ENCODE results near the gene EIF3L. TPM values are rescaled to one million over a fixed set of nuclear protein-coding genes. Genes with fewer than 3 reads are reported as not detected.

Gene EIF3L
- total RNA-seq, 4 donors from 2014 or later: 89.4 to 292 (median 217) TPM

GRCh38 chr22:37855462-37855861, 6.2 kb downstream of the EIF3L start:
- in situ Hi-C loops (cut with MboI; ENCODE audit: low pct_ligation_motif_present in 1 of 4, low pct_unique_long_range_greater_than_20kb in 1 of 4, low sequenced_read_pairs in 3 of 4) (no loop called here), intact Hi-C loops (cut with DNase I; ENCODE audit: low total_unique reads) (no loop called here)
- WGBS, 2 donors (ENCODE audit: low coverage in 1 of 2): 83 to 90% methylated on average over 2 of the region's 2 CpGs
- H3K9me3 ChIP-seq: no peaks in the 10 kb centered on the region
- H3K4me3 ChIP-seq: no peak overlapping the region
- no peak for DNase-seq
- peaks cover 0 to 64% (median 29%) of the 10 kb centered on the region in 4 donors for H3K36me3 ChIP-seq
- peaks cover under 1 to 14% (median 3%) of the 10 kb centered on the region in 4 donors for H3K4me1 ChIP-seq
- peak overlapping the region in 1 of 4 donors; percentile 18 for H3K27ac ChIP-seq
- no peaks in the 10 kb centered on the region for H3K27me3 ChIP-seq
- TF ChIP-seq EP300 (IDR thresholded peaks at IDR 0.05; ENCODE audit: low read depth): no peak

GRCh38 chr22:37860796-37861421, 11.7 kb downstream of the EIF3L start:
- intact Hi-C loops (cut with DNase I; ENCODE audit: low total_unique reads) (no loop called here), in situ Hi-C loops (cut with MboI; ENCODE audit: low pct_ligation_motif_present in 1 of 4, low pct_unique_long_range_greater_than_20kb in 1 of 4, low sequenced_read_pairs in 3 of 4) (loop anchor here in 3 of 4 donors (5.0 to 10.0 kb wide), 3 partner anchors 44 to 49 kb away; no protein-coding TSS in a partner anchor)
- WGBS, 2 donors (ENCODE audit: low coverage in 1 of 2): 76% methylated on average over 7 of the region's 7 CpGs; no CpG with 5 or more reads in 1 of the 2 donors
- Histone ChIP-seq H3K27ac (no peak overlapping the region), H3K27me3 (no peaks in the 10 kb centered on the region), H3K9me3 (no peaks in the 10 kb centered on the region), H3K36me3 (peaks cover 0 to 75% (median 35%) of the 10 kb centered on the region in 4 donors), H3K4me1 (peaks cover 0 to 11% (median 4%) of the 10 kb centered on the region in 4 donors), H3K4me3 (no peak overlapping the region)
- DNase-seq: no peak
- TF ChIP-seq EP300 (IDR thresholded peaks at IDR 0.05; ENCODE audit: low read depth): no peak
- TF ChIP-seq, protein P1, sequence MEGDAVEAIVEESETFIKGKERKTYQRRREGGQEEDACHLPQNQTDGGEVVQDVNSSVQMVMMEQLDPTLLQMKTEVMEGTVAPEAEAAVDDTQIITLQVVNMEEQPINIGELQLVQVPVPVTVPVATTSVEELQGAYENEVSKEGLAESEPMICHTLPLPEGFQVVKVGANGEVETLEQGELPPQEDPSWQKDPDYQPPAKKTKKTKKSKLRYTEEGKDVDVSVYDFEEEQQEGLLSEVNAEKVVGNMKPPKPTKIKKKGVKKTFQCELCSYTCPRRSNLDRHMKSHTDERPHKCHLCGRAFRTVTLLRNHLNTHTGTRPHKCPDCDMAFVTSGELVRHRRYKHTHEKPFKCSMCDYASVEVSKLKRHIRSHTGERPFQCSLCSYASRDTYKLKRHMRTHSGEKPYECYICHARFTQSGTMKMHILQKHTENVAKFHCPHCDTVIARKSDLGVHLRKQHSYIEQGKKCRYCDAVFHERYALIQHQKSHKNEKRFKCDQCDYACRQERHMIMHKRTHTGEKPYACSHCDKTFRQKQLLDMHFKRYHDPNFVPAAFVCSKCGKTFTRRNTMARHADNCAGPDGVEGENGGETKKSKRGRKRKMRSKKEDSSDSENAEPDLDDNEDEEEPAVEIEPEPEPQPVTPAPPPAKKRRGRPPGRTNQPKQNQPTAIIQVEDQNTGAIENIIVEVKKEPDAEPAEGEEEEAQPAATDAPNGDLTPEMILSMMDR (IDR thresholded peaks at IDR 0.05): no peak
- no peak for TF ChIP-seq POLR2A (IDR thresholded peaks at IDR 0.05)
- no peak for TF ChIP-seq POLR2AphosphoS5 (IDR thresholded peaks at IDR 0.05)

DNA sequence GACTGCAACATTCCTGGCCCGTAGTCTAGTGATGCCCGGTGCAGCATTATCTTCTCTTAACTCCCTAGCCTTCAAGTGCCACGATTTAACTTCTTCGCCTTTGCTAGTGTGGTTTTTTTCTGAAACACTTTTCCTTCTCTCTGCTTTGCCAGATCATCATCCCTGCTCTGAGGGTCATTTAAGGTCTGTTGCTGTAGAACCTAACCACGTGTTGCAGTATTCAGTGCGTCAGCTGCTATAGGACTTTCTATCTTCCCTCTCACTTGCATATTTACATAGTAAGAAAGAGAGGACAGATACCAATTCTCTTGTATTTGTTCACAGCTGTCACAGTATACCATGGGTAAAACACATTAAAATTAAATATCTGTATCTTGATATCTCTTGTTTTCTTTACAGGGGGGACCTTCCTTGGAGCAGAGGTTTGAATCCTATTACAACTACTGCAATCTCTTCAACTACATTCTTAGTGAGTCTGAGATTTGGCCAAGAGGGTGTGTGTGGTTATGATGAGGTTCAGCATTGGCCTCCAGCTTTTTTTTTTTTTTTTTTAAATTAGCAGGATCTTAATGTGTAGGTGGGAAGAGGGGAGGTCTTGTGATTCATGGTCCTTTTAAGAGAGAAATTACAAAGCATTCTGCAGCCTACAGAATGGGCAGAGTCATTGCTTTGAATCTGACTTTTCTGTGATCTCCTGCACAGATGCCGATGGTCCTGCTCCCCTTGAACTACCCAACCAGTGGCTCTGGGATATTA, 13.5 kb downstream of the EIF3L start:
- intact Hi-C loops (cut with DNase I; ENCODE audit: low total_unique reads) (loop anchor here (2.0 kb wide), 1 partner anchor 44 kb away; no protein-coding TSS in a partner anchor), in situ Hi-C loops (cut with MboI; ENCODE audit: low pct_ligation_motif_present in 1 of 4, low pct_unique_long_range_greater_than_20kb in 1 of 4, low sequenced_read_pairs in 3 of 4) (loop anchor here in 3 of 4 donors (5.0 to 10.0 kb wide), 3 partner anchors 45 to 50 kb away; no protein-coding TSS in a partner anchor)
- no peak for DNase-seq
- WGBS, 2 donors (ENCODE audit: low coverage in 1 of 2): 79 to 92% methylated on average over 6 to 7 of the region's 7 CpGs
- peaks cover 0 to 79% (median 35%) of the 10 kb centered on the region in 4 donors for H3K36me3 ChIP-seq
- H3K27ac ChIP-seq: peak overlapping the region in 2 of 4 donors; percentile 41 to 55
- no peak overlapping the region for H3K4me3 ChIP-seq
- TF ChIP-seq EP300 (IDR thresholded peaks at IDR 0.05; ENCODE audit: low read depth) (no peak), POLR2AphosphoS5 (IDR thresholded peaks at IDR 0.05) (no peak), POLR2A (IDR thresholded peaks at IDR 0.05) (no peak)
- TF ChIP-seq, protein P1 (IDR thresholded peaks at IDR 0.05): no peak
- H3K9me3 ChIP-seq: no peaks in the 10 kb centered on the region
- no peaks in the 10 kb centered on the region for H3K27me3 ChIP-seq
- H3K4me1 ChIP-seq: peaks cover 0 to 11% (median 4%) of the 10 kb centered on the region in 4 donors

GRCh38 chr22:37865510-37865909, 16.3 kb downstream of the EIF3L start:
- no peak for DNase-seq
- H3K27ac ChIP-seq: no peak overlapping the region
- H3K27me3 ChIP-seq: no peaks in the 10 kb centered on the region
- no peak overlapping the region for H3K4me3 ChIP-seq
- intact Hi-C loops (cut with DNase I; ENCODE audit: low total_unique reads): no loop called here
- H3K36me3 ChIP-seq: peaks cover 0 to 70% (median 33%) of the 10 kb centered on the region in 4 donors
- in situ Hi-C loops (cut with MboI; ENCODE audit: low pct_ligation_motif_present in 1 of 4, low pct_unique_long_range_greater_than_20kb in 1 of 4, low sequenced_read_pairs in 3 of 4): loop anchor here in 1 of 4 donors (10.0 kb wide), 1 partner anchor 51 kb away; no protein-coding TSS in a partner anchor
- TF ChIP-seq, protein P1 (IDR thresholded peaks at IDR 0.05): no peak
- no peak for TF ChIP-seq POLR2AphosphoS5 (IDR thresholded peaks at IDR 0.05)
- no peak for TF ChIP-seq POLR2A (IDR thresholded peaks at IDR 0.05)
- TF ChIP-seq EP300 (IDR thresholded peaks at IDR 0.05; ENCODE audit: low read depth): no peak
- no peaks in the 10 kb centered on the region for H3K9me3 ChIP-seq
- peaks cover 0 to 11% (median 4%) of the 10 kb centered on the region in 4 donors for H3K4me1 ChIP-seq
- WGBS, 2 donors (ENCODE audit: low coverage in 1 of 2): 84 to 88% methylated on average over 5 to 6 of the region's 6 CpGs

All from transverse colon (tissue), 4 donors.